GM12878 (cell line): ENCODE data around the gene TPCN2. TPM values are rescaled to one million over a fixed set of nuclear protein-coding genes. Genes with fewer than 3 reads are reported as not detected.

Source experiments
- ATAC-seq: fragments of 200-7000 bp; cut with Tn5 transposase; 3 replicates; pipeline ENCODE4 v1.9.1; 2020; ENCODE audit warnings: mild to moderate bottlenecking, moderate library complexity
- BruUV-seq: library from RNA; stranded (reverse); fragments of 400-500 nt; replicated peaks from 2 replicates; lab custom pipeline; 2021; lab: Mats Ljungman, UMichigan
- CTCF ChIA-PET: fragments of 300-600 bp; sonication (Branson Sonifier 250); formaldehyde crosslinking; extraction: SDS; loops from one replicate; lab custom pipeline; 2021; ENCODE audit warnings: inconsistent platforms; lab: Yijun Ruan, JAX
- POLR2A ChIA-PET: fragments of 350-600 bp; formaldehyde crosslinking; extraction: SDS; loops from one replicate; lab custom pipeline; 2021; ENCODE audit warnings: inconsistent platforms; lab: Charles Lee
- RAD21 ChIA-PET: fragments of 300-600 bp; sonication (Branson Sonifier 250); formaldehyde crosslinking; loops from one replicate; lab custom pipeline; 2023; ENCODE audit warnings: antibody characterized with exemption; ENCODE audit not compliant: unreplicated experiment; lab: Charles Lee
- SMC1A ChIA-PET: fragments of 300-600 bp; sonication (Branson Sonifier 250); formaldehyde crosslinking; loops from one replicate; lab custom pipeline; 2023; ENCODE audit not compliant: unreplicated experiment, uncharacterized antibody; lab: Charles Lee
- DNase-seq: peaks from one replicate; pipeline ENCODE4 v3.0.0-alpha.2; 2011; ENCODE audit warnings: low read depth, low spot score
- FAIRE-seq: peaks from 3 replicates; lab custom pipeline; 2011; peaks lifted over from hg19 to GRCh38; lab: Jason Lieb, UNC
- H2AFZ ChIP-seq: 2 replicates; pipeline ENCODE4 v1.6.0; 2011; ENCODE audit warnings: low read depth, low read length, control low read depth; ENCODE audit not compliant: control insufficient read depth
- H3K27ac ChIP-seq: 2 replicates; pipeline ENCODE4 v1.5.1; 2011; ENCODE audit warnings: control low read depth; ENCODE audit not compliant: control insufficient read depth, insufficient read depth
- H3K27me3 ChIP-seq, 2 experiments: replicated peaks in 1 of 2; 2 replicates each; pipeline versions ENCODE4 v1.6.0 to v1.6.1; 2011; ENCODE audit warnings: low read length in 1 of 2; ENCODE audit not compliant: control insufficient read depth in 2 of 2, insufficient read depth in 2 of 2
- H3K36me3 ChIP-seq, 2 experiments: 2 replicates each; pipeline ENCODE4 v1.5.1; 2011; ENCODE audit warnings: low read length in 1 of 2; ENCODE audit not compliant: control insufficient read depth in 2 of 2, insufficient read depth in 2 of 2
- H3K4me1 ChIP-seq: 2 replicates; pipeline ENCODE4 v1.6.1; 2011; ENCODE audit warnings: mild to moderate bottlenecking, low read length, moderate library complexity, mixed read lengths; ENCODE audit not compliant: control insufficient read depth, insufficient read depth
- H3K4me2 ChIP-seq: 2 replicates; pipeline ENCODE4 v1.6.0; 2011; ENCODE audit warnings: control low read depth; ENCODE audit not compliant: control insufficient read depth, insufficient read depth
- H3K4me3 ChIP-seq: fragments of 200-600 bp; sonication (generic); 2 replicates; pipeline ENCODE4 v1.5.1; 2016
- H3K79me2 ChIP-seq: 2 replicates; pipeline ENCODE4 v1.6.0; 2011; ENCODE audit warnings: low read length; ENCODE audit not compliant: control insufficient read depth, insufficient read depth
- H3K9ac ChIP-seq: 2 replicates; pipeline ENCODE4 v1.8.0; 2011; ENCODE audit warnings: low read length, control low read depth, mixed read lengths; ENCODE audit not compliant: control insufficient read depth, insufficient read depth
- H3K9me3 ChIP-seq: replicated peaks from 3 replicates; pipeline ENCODE4 v1.5.1; 2011; ENCODE audit warnings: mild to moderate bottlenecking, low read length; ENCODE audit not compliant: control insufficient read depth, insufficient read depth
- H4K20me1 ChIP-seq: 2 replicates; pipeline ENCODE4 v1.6.0; 2011; ENCODE audit not compliant: control insufficient read depth, insufficient read depth
- ATF7 ChIP-seq: fragments of 450-650 bp; IDR thresholded peaks from 2 replicates; pipeline ENCODE4 v1.6.1; 2016; ENCODE audit warnings: low read depth, mild to moderate bottlenecking
- CHD1 ChIP-seq: IDR thresholded peaks from 2 replicates; pipeline ENCODE4 v1.6.1; 2012; ENCODE audit warnings: low read depth, low read length, improper control_type of control experiment
- CTCF ChIP-seq, 3 experiments: IDR thresholded peaks in 2 of 3; conservative IDR thresholded peaks in 1 of 3; 2 replicates each; pipeline ENCODE4 v1.5.1; 2011; ENCODE audit warnings: low read depth in 3 of 3, low read length in 3 of 3, mild to moderate bottlenecking in 3 of 3, control low read depth in 2 of 3, moderate library complexity in 2 of 3, inconsistent platforms in 1 of 3, mixed read lengths in 1 of 3; ENCODE audit not compliant: control insufficient read depth in 2 of 3, insufficient read depth in 1 of 3; ENCODE audit errors: extremely low read depth in 1 of 3
- E2F8 ChIP-seq: fragments of 450-650 bp; IDR thresholded peaks from 2 replicates; pipeline ENCODE4 v1.6.1; 2018; ENCODE audit warnings: mild to moderate bottlenecking, low read depth, moderate library complexity; ENCODE audit not compliant: partially characterized antibody
- JUND ChIP-seq: IDR thresholded peaks from 2 replicates; pipeline ENCODE4 v1.6.1; 2012; ENCODE audit warnings: low read depth, mild to moderate bottlenecking, low read length, improper control_type of control experiment, moderate library complexity
- MYC ChIP-seq: IDR thresholded peaks from 2 replicates; pipeline ENCODE4 v1.6.1; 2011; ENCODE audit warnings: mild to moderate bottlenecking, low read length, moderate library complexity, inconsistent platforms; ENCODE audit not compliant: insufficient read depth, insufficient replicate concordance, insufficient read length, severe bottlenecking
- NFXL1 ChIP-seq: fragments of 450-650 bp; IDR thresholded peaks from 2 replicates; pipeline ENCODE4 v1.6.1; 2017; ENCODE audit warnings: antibody characterized with exemption, mild to moderate bottlenecking, borderline replicate concordance
- POU2F2 ChIP-seq: IDR thresholded peaks from 3 replicates; pipeline ENCODE4 v1.6.1; 2011; ENCODE audit warnings: low read depth, mild to moderate bottlenecking, low read length, borderline replicate concordance
- SMC3 ChIP-seq: IDR thresholded peaks from 2 replicates; pipeline ENCODE4 v1.6.1; 2011; ENCODE audit warnings: low read length, improper control_type of control experiment, borderline replicate concordance
- SPI1 ChIP-seq: IDR thresholded peaks from 2 replicates; pipeline ENCODE4 v1.6.1; 2011; ENCODE audit warnings: low read depth, mild to moderate bottlenecking, low read length, moderate library complexity, borderline replicate concordance; ENCODE audit not compliant: insufficient read depth
- ZBED1 ChIP-seq: IDR thresholded peaks from 2 replicates; pipeline ENCODE4 v1.6.1; 2016; ENCODE audit warnings: borderline replicate concordance
- ZBTB11 ChIP-seq: fragments of 450-650 bp; formaldehyde crosslinking; IDR thresholded peaks from 2 replicates; pipeline ENCODE4 v1.5.0; 2022; ENCODE audit warnings: mild to moderate bottlenecking, missing genetic modification characterization
- ZNF24 ChIP-seq: fragments of 450-650 bp; IDR thresholded peaks from 2 replicates; pipeline ENCODE4 v1.6.1; 2017; ENCODE audit warnings: antibody characterized with exemption, mild to moderate bottlenecking
- ZZZ3 ChIP-seq: IDR thresholded peaks from 2 replicates; pipeline ENCODE4 v1.6.1; 2011; ENCODE audit warnings: low read depth; ENCODE audit not compliant: control insufficient read depth, insufficient read length
- WGBS: methylation state at CpG from one replicate; pipeline ENCODE4 v1.1.6; 2016; ENCODE audit warnings: low lambda C conversion rate; ENCODE audit not compliant: insufficient replicate concordance, insufficient coverage; ENCODE audit errors: missing lambda C conversion rate; 5-methylcytosine and 5-hydroxymethylcytosine counted together
- in situ Hi-C: fragments of 300-500 bp; cut with MboI; formaldehyde crosslinking; loops from 9 replicates; pipeline ENCODE4 v1.14.3; 2018; ENCODE audit warnings: mixed read lengths
- intact Hi-C: fragments of 100-400 bp; cut with micrococcal nuclease; formaldehyde crosslinking; loops from one replicate; pipeline ENCODE4 v1.14.2; 2022; ENCODE audit not compliant: unreplicated experiment
- polyA plus RNA-seq, 11 experiments: library from polyadenylated mRNA; depleted of rRNA in 4 of 11; unstranded in 6 of 11; stranded (reverse) in 5 of 11; fragments of >200 nt; fragmentation: Nextera tagmentation in 4 of 11; fragmentation: Illumina TruSeq in 1 of 11; extraction: Ambion mirVana in 4 of 11; extraction: Trizol in 1 of 11; gene quantifications; 1 replicate in 1 of 11; 2 replicates in 10 of 11; pipeline versions ENCODE4 v1.2.1 to v1.2.3, GENCODE V29; 2011 to 2016; ENCODE audit warnings: inconsistent platforms in 2 of 11, missing spikeins in 2 of 11, low read depth in 1 of 11
- total RNA-seq, 4 experiments: library from RNA; depleted of rRNA in 3 of 4; stranded (reverse); fragments of >200 nt in 3 of 4; fragmentation: Illumina TruSeq in 1 of 4; extraction: Trizol in 1 of 4; gene quantifications; 2 replicates each; pipeline versions ENCODE4 v1.2.1 to v1.2.3, GENCODE V29; 2013 to 2021

TPCN2 gene
- total and polyA plus RNA-seq, 10 of the 15 experiments (the other 5 are each of a cell fraction or from before 2014, with no cell fraction given), result 1.7 to 18.4 (median 8.4) TPM

GRCh38 chr11:69106031-69106811, 57.5 kb downstream of the TPCN2 start:
- no TSS peak for BruUV-seq
- Histone ChIP-seq H3K36me3 (no peaks in the 10 kb centered on the region), H2AFZ (no peak overlapping the region), H3K4me3 (no peak overlapping the region), H3K4me2 (no peak overlapping the region), H3K4me1 (no peaks in the 10 kb centered on the region; the same call in 1 of the 2 replicates), H3K9ac (no peak overlapping the region), H3K27me3 (no peaks in the 10 kb centered on the region), H3K27ac (no peak overlapping the region), H4K20me1 (no peaks in the 10 kb centered on the region), H3K79me2 (no peaks in the 10 kb centered on the region)
- ChIA-PET POLR2A (no interaction called here), CTCF (interaction anchor here (1.0 to 1.4 kb wide), 3 partner anchors 105 to 538 kb away, joined by 3 to 4 read pairs (median 3); no protein-coding TSS in a partner anchor)
- in situ Hi-C loops, result loop anchor here (10.0 kb wide), 1 partner anchor 559 kb away; no protein-coding TSS in a partner anchor
- FAIRE-seq (no peak), ATAC-seq (no peak)
- intact Hi-C loops, result loop anchor here (5.0 to 10.0 kb wide), 3 partner anchors 61 to 149 kb away; no protein-coding TSS in a partner anchor
- WGBS, result 59% methylated on average over 22 of the region's 23 CpGs
- TF ChIP-seq MYC (no peak), ATF7 (no peak), ZBED1 (no peak), CHD1 (no peak), JUND (no peak), SPI1 (no peak), ZZZ3 (no peak), ZBTB11 (CRISPR knock-in tag) (no peak), E2F8 (no peak), CTCF (IDR thresholded peaks at IDR 0.05 in 2 of 3, conservative IDR thresholded peaks at IDR 0.05 in 1 of 3; ENCODE audit: control insufficient read depth in 2 of 3, extremely low read depth in 1 of 3, insufficient read depth in 1 of 3, low read depth in 3 of 3, low read length in 3 of 3) (no peak), POU2F2 (no peak), SMC3 (no peak), NFXL1 (no peak), ZNF24 (no peak)
- TF ChIP-seq, all 136 proteins: peak for 0
- ChIA-PET RAD21 (interaction anchor here (0.8 to 2.3 kb wide), 2 partner anchors 61 to 187 kb away, joined by 3 to 5 read pairs; no protein-coding TSS in a partner anchor), SMC1A (interaction anchor here (1.4 to 1.5 kb wide), 2 partner anchors 13 to 105 kb away, joined by 3 read pairs; no protein-coding TSS in a partner anchor)
- no peak for DNase-seq
- no peaks in the 10 kb centered on the region; the same call in 1 of the 3 replicates for H3K9me3 ChIP-seq
